Kidney (tissue), 14 donors: ENCODE measurements around the gene SCAMP1. TPM values are rescaled to one million over a fixed set of nuclear protein-coding genes. Genes with fewer than 3 reads are reported as not detected.

ENCODE experiments used
- DNase-seq, 5 donors: peaks; one replicate each; pipeline ENCODE4 v3.0.0-alpha.2; 2013 to 2020
- FAIRE-seq: peaks from 2 replicates; lab custom pipeline; 2012; peaks lifted over from hg19 to GRCh38; lab: Jason Lieb, UNC
- H3K27ac ChIP-seq, 2 donors: one replicate each; pipeline ENCODE4 v1.7.0; 2013; ENCODE audit warnings: low read depth in 2 of 2, low read length in 2 of 2, inconsistent platforms in 1 of 2
- H3K27me3 ChIP-seq: one replicate; pipeline ENCODE4 v1.7.1; 2013; ENCODE audit warnings: low read length, inconsistent platforms; ENCODE audit not compliant: control insufficient read depth, insufficient read depth
- H3K36me3 ChIP-seq, 3 donors: one replicate each; pipeline versions ENCODE4 v1.7.0 to v1.7.1; 2013; ENCODE audit warnings: low read length in 3 of 3, control low read depth in 1 of 3, inconsistent platforms in 1 of 3; ENCODE audit not compliant: insufficient read depth in 3 of 3, control insufficient read depth in 2 of 3
- H3K4me1 ChIP-seq, 3 donors: one replicate each; pipeline versions ENCODE4 v1.7.0 to v1.7.1; 2013; ENCODE audit warnings: low read length in 3 of 3, inconsistent platforms in 1 of 3, low read depth in 1 of 3; ENCODE audit not compliant: control insufficient read depth in 2 of 3, insufficient read depth in 2 of 3
- H3K4me3 ChIP-seq, 3 donors: one replicate each; pipeline versions ENCODE4 v1.7.0 to v1.8.1; 2013; ENCODE audit warnings: low read length in 3 of 3, control low read depth in 1 of 3, inconsistent platforms in 1 of 3
- H3K9ac ChIP-seq, 3 donors: one replicate each; pipeline versions ENCODE4 v1.7.0 to v1.7.1; 2013; ENCODE audit warnings: low read length in 3 of 3, control low read depth in 1 of 3, inconsistent platforms in 1 of 3
- H3K9me3 ChIP-seq, 3 donors: one replicate each; pipeline versions ENCODE4 v1.7.0 to v1.7.1; 2013; ENCODE audit warnings: low read length in 3 of 3, control low read depth in 1 of 3, inconsistent platforms in 1 of 3; ENCODE audit not compliant: control insufficient read depth in 2 of 3, insufficient read depth in 1 of 3
- CTCF ChIP-seq: IDR thresholded peaks from 3 replicates; pipeline ENCODE4 v1.5.1; 2012; ENCODE audit warnings: mild to moderate bottlenecking, moderate library complexity, borderline replicate concordance; ENCODE audit not compliant: insufficient read depth; ENCODE audit errors: extremely low read depth
- intact Hi-C: fragments of 100-400 bp; cut with DNase I; formaldehyde crosslinking; loops from one replicate; pipeline ENCODE4 v1.11.1; 2022
- polyA plus RNA-seq: library from polyadenylated mRNA; stranded (reverse); fragments of 350-450 nt; fragmentation: Illumina TruSeq; extraction: RNeasy Lipid Tissue Mini Kit (QIAGEN cat#74804); gene quantifications from one replicate; pipeline ENCODE4 v1.2.3, GENCODE V29; 2014; ENCODE audit warnings: low read depth, low replicate concordance; ENCODE audit not compliant: insufficient read depth
- total RNA-seq: library from RNA; stranded (reverse); fragmentation: NEBNext Ultra II Directional; extraction: Animal tissue kit (Norgen Biotek cat#: 25700); gene quantifications from one replicate; pipeline ENCODE4 v1.2.1, GENCODE V29; 2021
- donor health status: control.
- donor health status: control.
- donor health status: control.
- donor health status: control.
- donor health status: control.
- donor health status: DM: yes; HTN: yes; CAD: no.
- donor health status: Normal renal cell carcinoma (clear cell type).

SCAMP1 gene
- total and polyA plus RNA-seq, 2 donors from 2014 or later, result 13.1 to 42.1 TPM

GRCh38 chr5:78522476-78523260, 162.3 kb downstream of the SCAMP1 start:
- Histone ChIP-seq H3K27ac (no peak overlapping the region), H3K4me3 (no peak overlapping the region), H3K27me3 (no peaks in the 10 kb centered on the region), H3K4me1 (peaks cover 0 to under 1% (median 0%) of the 10 kb centered on the region in 3 donors), H3K36me3 (no peaks in the 10 kb centered on the region), H3K9ac (no peak overlapping the region), H3K9me3 (no peaks in the 10 kb centered on the region)
- intact Hi-C loops, result no loop called here
- no peak for TF ChIP-seq CTCF
- DNase-seq (no peak), FAIRE-seq (no peak)

DNA sequence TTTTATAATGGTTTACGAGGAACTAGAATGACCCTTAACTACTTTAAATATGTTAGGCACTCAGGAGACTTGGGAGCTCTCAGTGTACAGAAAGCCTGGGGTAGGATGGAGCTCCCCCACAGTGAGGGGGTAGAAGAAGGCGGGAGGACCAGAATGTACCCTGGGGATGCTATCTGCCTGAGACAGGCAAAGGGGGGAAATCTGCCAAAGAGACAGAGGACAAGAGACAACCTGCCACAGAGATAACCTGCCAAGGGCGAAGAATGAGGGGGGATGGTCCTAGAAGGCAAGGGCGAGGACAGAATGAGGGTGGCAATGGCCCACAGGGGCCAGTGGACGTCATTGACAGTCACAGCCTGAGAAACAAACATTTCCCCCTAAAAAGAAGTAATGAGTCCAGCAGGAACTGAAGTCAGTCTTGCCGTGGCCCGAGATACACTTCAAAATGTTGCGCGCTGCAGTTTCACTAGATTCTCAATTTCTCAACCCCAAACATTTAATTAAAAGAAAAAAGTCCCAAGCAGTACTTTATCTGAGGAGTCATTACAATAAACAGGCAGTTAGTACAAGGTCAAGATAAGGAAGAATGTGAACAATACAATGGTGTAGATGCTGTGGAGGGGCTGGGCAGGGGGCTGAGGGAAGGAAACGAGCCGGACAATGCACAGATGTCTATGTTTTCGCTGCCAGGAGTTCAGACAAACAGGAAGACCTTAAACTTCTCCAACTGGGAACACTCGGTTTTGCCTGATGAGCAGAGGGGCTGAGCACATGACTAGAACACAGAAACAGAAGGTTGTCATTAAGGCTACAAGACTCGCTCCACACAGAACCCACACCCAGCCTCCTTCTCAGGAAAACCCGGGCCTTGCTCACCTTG, 163.1 kb downstream of the SCAMP1 start:
- no peak overlapping the region for H3K4me3 ChIP-seq
- H3K4me1 ChIP-seq, result peaks cover 0 to 2% (median 0%) of the 10 kb centered on the region in 3 donors
- DNase-seq (peak in 3 of 5 donors; percentile 41 to 88 (median 61)), FAIRE-seq (no peak)
- intact Hi-C loops, result no loop called here
- H3K27me3 ChIP-seq, result no peaks in the 10 kb centered on the region
- H3K9me3 ChIP-seq, result no peaks in the 10 kb centered on the region
- TF ChIP-seq CTCF, result no peak
- H3K9ac ChIP-seq, result no peak overlapping the region
- H3K36me3 ChIP-seq, result no peaks in the 10 kb centered on the region
- peak overlapping the region in 1 of 2 donors; percentile 39 for H3K27ac ChIP-seq

DNA sequence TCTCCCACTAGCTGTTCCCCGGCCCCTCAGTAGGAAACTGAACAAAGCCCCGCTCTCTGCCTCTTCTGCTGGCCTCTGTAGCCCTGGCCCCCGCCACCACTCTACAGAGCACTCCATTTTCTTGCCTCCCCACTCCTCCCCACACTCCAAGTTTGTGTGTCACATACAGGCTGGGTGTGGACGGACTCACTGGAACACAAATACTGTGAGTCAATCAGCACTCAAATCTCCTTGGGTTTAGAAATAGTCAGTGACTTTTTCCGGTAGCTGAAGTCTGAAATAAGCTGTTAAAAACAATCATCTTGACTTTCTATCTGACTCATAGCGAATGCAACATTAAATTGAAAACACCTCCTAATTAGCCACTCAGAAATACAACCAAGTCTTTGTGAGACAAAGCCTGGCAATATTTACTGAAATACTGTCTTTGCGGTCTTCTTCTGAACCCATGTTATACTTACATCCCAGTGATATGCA, 165.7 kb downstream of the SCAMP1 start:
- DNase-seq, result peak in 1 of 5 donors; percentile 38
- H3K36me3 ChIP-seq, result no peaks in the 10 kb centered on the region
- H3K4me3 ChIP-seq, result no peak overlapping the region
- intact Hi-C loops, result no loop called here
- H3K27me3 ChIP-seq, result no peaks in the 10 kb centered on the region
- H3K9me3 ChIP-seq, result no peaks in the 10 kb centered on the region
- no peak overlapping the region for H3K27ac ChIP-seq
- H3K4me1 ChIP-seq, result peaks cover 0 to 2% (median 0%) of the 10 kb centered on the region in 3 donors
- no peak overlapping the region for H3K9ac ChIP-seq
- TF ChIP-seq CTCF, result no peak
- no peak for FAIRE-seq
